Activated naive CD4-positive, alpha-beta T cell treated with anti-CD3 and anti-CD28 coated beads, Interleukin-2, amount 50 U/mL, for 24 hours (primary cell): Measurements from ENCODE around the gene VPREB1.

Experiments
- H3K27ac Mint-ChIP-seq: one replicate; pipeline ENCODE4 v1.8.0; 2021; ENCODE audit warnings: mild to moderate bottlenecking, mixed read lengths
- H3K27me3 Mint-ChIP-seq: one replicate; pipeline ENCODE4 v1.8.0; 2021; ENCODE audit warnings: mixed read lengths
- H3K36me3 Mint-ChIP-seq: one replicate; pipeline ENCODE4 v1.8.0; 2021; ENCODE audit warnings: mixed read lengths
- H3K4me1 Mint-ChIP-seq: one replicate; pipeline ENCODE4 v1.8.0; 2021; ENCODE audit warnings: mixed read lengths
- H3K4me3 Mint-ChIP-seq: one replicate; pipeline ENCODE4 v1.8.0; 2021; ENCODE audit warnings: mild to moderate bottlenecking, mixed read lengths
- H3K9me3 Mint-ChIP-seq: one replicate; pipeline ENCODE4 v1.8.0; 2021; ENCODE audit warnings: mixed read lengths

Gene VPREB1

GRCh38 chr22:22244316-22245250 lies at the start of gene VPREB1:
VPREB1 (plus strand) TSS chr22:22244786; CDS start chr22:22244814, 28 bp downstream.
- peaks cover 11% of the 10 kb centered on the region for H3K4me1 Mint-ChIP-seq
- no peaks in the 10 kb centered on the region for H3K36me3 Mint-ChIP-seq
- no peak within 1 kb of the TSS for H3K27ac Mint-ChIP-seq
- no peaks in the 10 kb centered on the region for H3K9me3 Mint-ChIP-seq
- no peak within 1 kb of the TSS for H3K4me3 Mint-ChIP-seq
- peaks cover 16% of the 10 kb centered on the region for H3K27me3 Mint-ChIP-seq

- H3K36me3 Mint-ChIP-seq: no peaks in the 10 kb centered on the region
- H3K27ac Mint-ChIP-seq: no peak overlapping the region
- H3K9me3 Mint-ChIP-seq: no peaks in the 10 kb centered on the region
- H3K27me3 Mint-ChIP-seq: peaks cover 1% of the 10 kb centered on the region
- H3K4me3 Mint-ChIP-seq: no peak overlapping the region
- H3K4me1 Mint-ChIP-seq: no peaks in the 10 kb centered on the region
These were observed 49.7 kb upstream of the VPREB1 start for GRCh38 chr22:22194931-22195264.

GRCh38 chr22:22195265-22196017 lies 49.1 kb upstream of the VPREB1 start:
- H3K9me3 Mint-ChIP-seq: no peaks in the 10 kb centered on the region
- peak overlapping the region; percentile 6 for H3K27ac Mint-ChIP-seq
- no peaks in the 10 kb centered on the region for H3K36me3 Mint-ChIP-seq
- no peak overlapping the region for H3K4me3 Mint-ChIP-seq
- H3K4me1 Mint-ChIP-seq: no peaks in the 10 kb centered on the region
- H3K27me3 Mint-ChIP-seq: peaks cover under 1% of the 10 kb centered on the region

GRCh38 chr22:22196018-22196533 lies 48.5 kb upstream of the VPREB1 start:
- Mint-ChIP-seq H3K36me3 (no peaks in the 10 kb centered on the region), H3K4me1 (no peaks in the 10 kb centered on the region), H3K4me3 (no peak overlapping the region), H3K27ac (no peak overlapping the region), H3K27me3 (peaks cover 1% of the 10 kb centered on the region), H3K9me3 (no peaks in the 10 kb centered on the region)

- Mint-ChIP-seq H3K27ac (no peak overlapping the region), H3K4me3 (no peak overlapping the region), H3K36me3 (no peaks in the 10 kb centered on the region), H3K27me3 (peaks cover 1% of the 10 kb centered on the region), H3K4me1 (no peaks in the 10 kb centered on the region), H3K9me3 (no peaks in the 10 kb centered on the region)
These were observed 47.6 kb upstream of the VPREB1 start for GRCh38 chr22:22196833-22197477.

GRCh38 chr22:22197993-22198402 lies 46.6 kb upstream of the VPREB1 start:
- no peak overlapping the region for H3K27ac Mint-ChIP-seq
- peaks cover 1% of the 10 kb centered on the region for H3K27me3 Mint-ChIP-seq
- no peaks in the 10 kb centered on the region for H3K36me3 Mint-ChIP-seq
- H3K4me1 Mint-ChIP-seq: no peaks in the 10 kb centered on the region
- H3K4me3 Mint-ChIP-seq: no peak overlapping the region
- no peaks in the 10 kb centered on the region for H3K9me3 Mint-ChIP-seq

- H3K4me3 Mint-ChIP-seq: no peak overlapping the region
- H3K27ac Mint-ChIP-seq: no peak overlapping the region
- H3K9me3 Mint-ChIP-seq: no peaks in the 10 kb centered on the region
- H3K27me3 Mint-ChIP-seq: peaks cover 1% of the 10 kb centered on the region
- no peaks in the 10 kb centered on the region for H3K36me3 Mint-ChIP-seq
- no peaks in the 10 kb centered on the region for H3K4me1 Mint-ChIP-seq
These were observed 45.8 kb upstream of the VPREB1 start for GRCh38 chr22:22198751-22199150.

GRCh38 chr22:22199634-22200033 lies 45.0 kb upstream of the VPREB1 start:
- H3K36me3 Mint-ChIP-seq: no peaks in the 10 kb centered on the region
- H3K9me3 Mint-ChIP-seq: no peaks in the 10 kb centered on the region
- no peak overlapping the region for H3K27ac Mint-ChIP-seq
- H3K4me1 Mint-ChIP-seq: no peaks in the 10 kb centered on the region
- H3K4me3 Mint-ChIP-seq: no peak overlapping the region
- H3K27me3 Mint-ChIP-seq: peaks cover 1% of the 10 kb centered on the region

GRCh38 chr22:22200569-22201184 lies 43.9 kb upstream of the VPREB1 start:
- no peaks in the 10 kb centered on the region for H3K4me1 Mint-ChIP-seq
- H3K27me3 Mint-ChIP-seq: peaks cover 1% of the 10 kb centered on the region
- H3K9me3 Mint-ChIP-seq: no peaks in the 10 kb centered on the region
- no peaks in the 10 kb centered on the region for H3K36me3 Mint-ChIP-seq
- peak overlapping the region; percentile 41 for H3K27ac Mint-ChIP-seq
- no peak overlapping the region for H3K4me3 Mint-ChIP-seq

GRCh38 chr22:22201185-22201929 lies 43.2 kb upstream of the VPREB1 start:
- Mint-ChIP-seq H3K27me3 (peaks cover 1% of the 10 kb centered on the region), H3K9me3 (no peaks in the 10 kb centered on the region), H3K36me3 (no peaks in the 10 kb centered on the region), H3K4me1 (no peaks in the 10 kb centered on the region), H3K27ac (no peak overlapping the region), H3K4me3 (no peak overlapping the region)

- Mint-ChIP-seq H3K27ac (no peak overlapping the region), H3K4me1 (no peaks in the 10 kb centered on the region), H3K9me3 (no peaks in the 10 kb centered on the region), H3K4me3 (no peak overlapping the region), H3K36me3 (no peaks in the 10 kb centered on the region), H3K27me3 (peaks cover 1% of the 10 kb centered on the region)
These were observed 42.6 kb upstream of the VPREB1 start for GRCh38 chr22:22201930-22202343.

- H3K9me3 Mint-ChIP-seq: no peaks in the 10 kb centered on the region
- H3K4me1 Mint-ChIP-seq: peaks cover 7% of the 10 kb centered on the region
- no peaks in the 10 kb centered on the region for H3K36me3 Mint-ChIP-seq
- no peak overlapping the region for H3K27ac Mint-ChIP-seq
- H3K4me3 Mint-ChIP-seq: no peak overlapping the region
- H3K27me3 Mint-ChIP-seq: peaks cover 1% of the 10 kb centered on the region
These were observed 41.3 kb upstream of the VPREB1 start for GRCh38 chr22:22203048-22203971.

- Mint-ChIP-seq H3K27me3 (no peaks in the 10 kb centered on the region), H3K4me1 (peaks cover 26% of the 10 kb centered on the region), H3K27ac (no peak overlapping the region), H3K9me3 (no peaks in the 10 kb centered on the region), H3K36me3 (no peaks in the 10 kb centered on the region), H3K4me3 (no peak overlapping the region)
These were observed 36.6 kb upstream of the VPREB1 start for GRCh38 chr22:22207845-22208564.
